Measurements from ENCODE around the gene MRGPRG.
"Not testable (repeated sequence)": the region's sequence is repeated elsewhere in the genome, so short reads cannot be mapped to it uniquely, and the experiment has no call there.

MRGPRG gene

GRCh38 chr11:3173795-3174194, 44.8 kb downstream of the MRGPRG start:
- DNase-seq = no peak

DNA sequence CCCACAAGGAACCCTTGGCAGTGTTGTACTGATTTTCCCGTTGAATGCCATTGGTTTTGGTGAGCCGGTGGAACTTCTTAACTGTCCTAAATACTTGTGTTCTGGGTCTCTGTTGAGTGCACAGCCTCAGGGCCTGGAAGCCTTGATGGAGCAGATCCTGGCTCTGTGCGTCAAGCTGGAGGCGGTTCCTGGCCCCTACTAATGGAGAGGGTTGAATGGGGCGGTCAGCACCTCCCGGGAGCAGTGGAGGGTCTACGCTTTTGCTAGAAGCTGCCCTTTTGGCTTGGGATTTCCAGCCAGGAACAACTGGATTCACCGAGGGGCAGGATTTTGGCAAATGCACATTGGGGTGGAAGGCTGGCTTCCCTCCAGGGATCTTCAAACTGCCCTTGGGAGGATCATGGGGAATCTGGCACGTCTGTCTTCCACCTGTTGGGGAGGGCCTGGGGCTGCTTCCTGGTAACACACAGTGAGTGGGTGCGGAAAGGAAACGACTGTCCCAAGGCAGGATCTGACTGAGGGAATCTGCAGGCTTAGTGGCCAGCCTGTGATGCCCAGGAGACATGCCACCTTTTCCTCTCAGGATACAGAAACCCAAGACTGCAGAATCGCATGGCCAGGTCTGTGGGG, 46.6 kb downstream of the MRGPRG start:
- no peak for DNase-seq

- DNase-seq = no peak
These were observed 47.6 kb downstream of the MRGPRG start for GRCh38 chr11:3170756-3171650.

- DNase-seq = no peak
These were observed 48.4 kb downstream of the MRGPRG start for GRCh38 chr11:3170044-3170755.

DNA sequence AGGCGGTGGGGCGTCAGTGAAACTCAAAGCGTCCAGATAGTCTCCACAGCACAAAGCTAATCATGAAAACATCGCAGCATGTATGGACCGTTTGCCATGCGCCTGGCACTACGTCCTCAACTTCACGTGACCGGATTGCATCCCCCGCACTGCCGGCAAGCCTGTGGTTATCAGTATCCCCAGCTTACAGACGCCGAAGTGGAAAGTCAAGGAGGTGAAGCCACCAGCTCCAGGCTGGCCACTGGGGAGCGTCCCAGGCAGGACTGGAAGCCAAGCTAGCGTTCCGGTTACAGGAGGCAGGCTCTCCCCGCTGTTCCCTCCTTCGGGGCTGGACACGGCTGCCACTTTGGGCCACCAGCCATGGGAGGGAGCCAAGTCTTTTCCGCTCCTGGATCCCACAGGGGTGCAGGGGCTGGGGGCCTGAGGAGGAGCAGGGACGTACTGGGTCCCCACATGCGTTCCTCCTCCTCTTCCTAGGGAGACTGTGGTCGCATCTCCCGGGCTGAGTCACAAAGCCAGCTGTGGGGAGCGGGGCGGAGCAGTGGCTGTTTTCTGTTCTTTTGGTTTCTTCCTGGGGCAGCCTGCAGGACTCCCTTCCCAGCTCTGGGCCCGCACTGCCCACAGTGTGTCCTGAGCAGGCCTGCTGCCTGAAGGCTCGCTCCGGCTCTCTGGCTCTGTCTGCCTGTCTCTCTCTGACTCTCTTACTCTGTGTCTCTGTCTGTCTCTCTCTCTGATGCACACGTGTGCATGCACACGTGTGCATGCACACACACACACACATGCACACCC, 49.2 kb downstream of the MRGPRG start:
- no peak for DNase-seq

DNA sequence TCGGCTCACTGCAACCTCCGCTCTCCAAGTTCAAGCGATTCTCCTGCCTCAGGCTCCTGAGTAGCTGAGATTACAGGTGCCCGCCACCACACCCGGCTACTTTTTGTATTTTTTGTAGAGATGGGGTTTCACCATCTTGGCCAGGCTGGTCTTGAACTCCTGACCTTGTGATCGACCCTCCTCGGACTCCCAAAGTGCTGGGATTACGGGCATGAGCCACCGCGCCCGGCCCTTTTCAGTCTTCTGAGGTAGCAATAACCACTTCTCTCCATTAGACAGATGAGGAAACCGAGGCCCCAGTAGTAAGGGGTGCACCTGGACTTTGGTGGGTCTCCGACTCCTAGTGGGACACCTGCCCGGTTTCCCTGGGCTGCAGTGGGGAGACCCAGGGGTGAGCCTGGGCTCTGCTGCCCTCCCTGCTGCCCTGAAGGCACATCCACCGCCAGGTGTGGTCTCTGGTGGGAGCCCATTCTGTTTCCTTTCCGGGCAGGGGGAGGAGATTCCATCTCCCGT, 49.8 kb downstream of the MRGPRG start:
- DNase-seq = not testable (repeated sequence)
